Measurements from ENCODE around the gene PTPRJ. TPM values are rescaled to one million over a fixed set of nuclear protein-coding genes. Genes with fewer than 3 reads are reported as not detected.

Gene PTPRJ
- total and polyA plus RNA-seq, 2 experiments from 2014 or later = 8.9 to 12.4 TPM

DNA sequence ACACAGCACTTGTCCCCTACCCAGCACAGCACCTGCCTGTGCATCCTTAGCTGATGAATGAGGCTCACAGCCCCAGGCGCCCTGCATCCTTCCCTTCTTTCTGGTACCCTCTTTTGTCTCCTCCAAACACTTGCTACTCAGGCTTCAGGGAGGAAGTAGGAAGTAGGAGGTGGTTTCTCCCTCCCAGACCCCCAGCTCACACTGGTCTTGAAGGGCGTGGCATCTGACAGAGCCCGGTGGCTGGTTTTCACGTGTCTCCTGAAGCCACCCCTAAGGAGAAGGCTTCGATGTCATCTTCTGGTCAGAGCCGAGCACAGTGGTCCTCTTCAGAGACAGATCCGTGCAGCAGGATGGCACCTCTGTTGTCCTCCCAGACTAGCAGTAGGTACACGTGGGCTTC lies 109.8 kb downstream of the PTPRJ start:
- H3K4me3 ChIP-seq = no peak overlapping the region
- DNase-seq (ENCODE audit: low read depth in 1 of 2, low spot score in 1 of 2) = no peak

GRCh38 chr11:48091426-48092102 lies 111.2 kb downstream of the PTPRJ start:
- Histone ChIP-seq H3K4me3 (no peak overlapping the region), H3K9me3 (ENCODE audit: low read depth) (no peaks in the 10 kb centered on the region), H3K36me3 (no peaks in the 10 kb centered on the region), H3K4me1 (ENCODE audit: low read depth) (peaks cover 19% of the 10 kb centered on the region), H3K27me3 (no peaks in the 10 kb centered on the region), H3K27ac (no peak overlapping the region)
- TF ChIP-seq CTCF (IDR thresholded peaks at IDR 0.05; ENCODE audit: low read depth, low read length) = no peak
- DNase-seq (ENCODE audit: low read depth in 1 of 2, low spot score in 1 of 2) = no peak

More for the DNA sequence above, 109.8 kb downstream of the PTPRJ start:
- Histone ChIP-seq H3K27me3 (no peaks in the 10 kb centered on the region), H3K27ac (no peak overlapping the region), H3K4me1 (ENCODE audit: low read depth) (peaks cover 13% of the 10 kb centered on the region), H3K36me3 (no peaks in the 10 kb centered on the region), H3K9me3 (ENCODE audit: low read depth) (no peaks in the 10 kb centered on the region)
- no peak for TF ChIP-seq CTCF (IDR thresholded peaks at IDR 0.05; ENCODE audit: low read depth, low read length)

GRCh38 chr11:48093323-48093722 lies 113.0 kb downstream of the PTPRJ start:
- DNase-seq (ENCODE audit: low read depth in 1 of 2, low spot score in 1 of 2) = no peak
- Histone ChIP-seq H3K9me3 (ENCODE audit: low read depth) (no peaks in the 10 kb centered on the region), H3K27ac (no peak overlapping the region), H3K4me3 (no peak overlapping the region), H3K27me3 (no peaks in the 10 kb centered on the region), H3K4me1 (ENCODE audit: low read depth) (peaks cover 26% of the 10 kb centered on the region), H3K36me3 (no peaks in the 10 kb centered on the region)
- no peak for TF ChIP-seq CTCF (IDR thresholded peaks at IDR 0.05; ENCODE audit: low read depth, low read length)

DNA sequence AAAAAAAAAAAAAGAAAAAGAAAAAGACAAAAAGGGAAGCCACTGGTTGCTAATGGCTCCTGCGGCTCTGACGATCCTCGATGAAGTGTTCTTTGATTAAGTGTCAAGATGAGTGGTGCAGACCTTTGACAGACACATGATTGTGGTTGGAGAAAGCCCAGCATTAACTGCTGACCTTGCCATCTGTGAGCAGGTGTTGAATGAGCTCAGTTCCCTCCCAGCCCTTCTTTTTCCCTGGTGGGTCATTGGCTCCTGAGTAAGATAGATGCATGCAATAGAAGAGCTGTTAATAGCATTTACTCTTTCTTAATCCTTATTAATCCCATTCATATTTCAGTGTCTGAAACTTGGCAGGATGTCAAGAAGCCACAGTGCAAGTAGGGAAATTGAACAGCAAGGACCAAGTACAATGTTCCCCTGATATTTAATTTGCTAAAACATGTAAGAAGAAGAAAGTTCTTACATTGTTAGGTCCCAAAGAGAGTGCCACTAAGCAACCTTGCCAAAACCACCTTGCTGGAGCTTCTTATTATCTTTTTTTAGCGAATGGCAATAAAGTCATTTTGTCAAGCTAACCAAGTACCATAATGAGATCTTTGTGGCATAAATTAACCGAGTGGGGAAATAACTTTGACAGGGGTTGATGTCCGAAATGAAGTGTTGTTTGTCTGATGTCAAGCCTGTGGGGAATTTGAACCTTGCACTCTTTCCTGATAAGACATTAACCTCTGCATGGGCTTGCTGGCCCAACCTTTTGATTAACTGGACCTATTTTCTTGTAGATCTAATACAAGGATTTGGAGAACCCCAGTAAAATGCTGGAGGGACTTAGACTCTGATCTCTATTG lies 113.7 kb downstream of the PTPRJ start:
- peak; percentile 35 to 66 for DNase-seq (ENCODE audit: low read depth in 1 of 2, low spot score in 1 of 2)
- no peak for TF ChIP-seq CTCF (IDR thresholded peaks at IDR 0.05; ENCODE audit: low read depth, low read length)
- peaks cover 26% of the 10 kb centered on the region for H3K4me1 ChIP-seq (ENCODE audit: low read depth)
- no peak overlapping the region for H3K4me3 ChIP-seq
- H3K27me3 ChIP-seq = no peaks in the 10 kb centered on the region
- no peak overlapping the region for H3K27ac ChIP-seq
- H3K36me3 ChIP-seq = no peaks in the 10 kb centered on the region
- H3K9me3 ChIP-seq (ENCODE audit: low read depth) = no peaks in the 10 kb centered on the region

DNA sequence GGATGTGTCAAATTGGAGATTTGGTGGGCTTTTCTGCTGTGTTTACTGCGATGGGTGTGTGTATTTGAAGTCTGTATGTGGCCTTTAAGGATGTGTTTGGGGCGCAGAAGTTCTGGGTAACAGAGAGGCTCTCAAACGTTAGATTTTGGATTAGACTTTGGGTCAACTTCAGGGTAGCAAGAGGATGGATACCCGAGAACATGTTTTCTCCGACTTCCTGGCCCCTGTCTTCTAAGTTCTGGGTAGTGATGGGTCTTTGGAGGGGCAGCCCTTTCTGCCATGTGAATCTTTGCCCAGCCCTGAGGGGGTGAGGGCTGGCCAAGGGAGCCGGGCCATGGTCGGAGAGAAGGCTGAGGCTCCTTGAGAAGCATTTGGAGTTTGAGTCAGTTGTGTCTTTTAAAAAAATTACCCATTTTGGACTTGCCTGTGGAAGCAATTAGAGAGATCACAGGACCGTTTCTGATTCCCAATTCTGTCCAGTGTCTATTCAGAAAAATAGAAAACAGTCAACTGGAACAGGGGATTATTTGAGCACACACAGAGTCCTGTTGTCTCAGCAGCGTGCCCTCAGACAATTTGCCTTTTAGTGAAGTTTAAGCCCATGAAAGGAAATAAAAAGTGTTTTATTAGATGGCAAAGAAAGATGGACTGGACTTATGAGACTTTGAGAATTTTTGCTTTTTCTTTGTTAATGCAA lies 114.4 kb downstream of the PTPRJ start:
- no peaks in the 10 kb centered on the region for H3K27me3 ChIP-seq
- no peak overlapping the region for H3K27ac ChIP-seq
- no peaks in the 10 kb centered on the region for H3K9me3 ChIP-seq (ENCODE audit: low read depth)
- no peak overlapping the region for H3K4me3 ChIP-seq
- H3K36me3 ChIP-seq = no peaks in the 10 kb centered on the region
- TF ChIP-seq CTCF (IDR thresholded peaks at IDR 0.05; ENCODE audit: low read depth, low read length) = no peak
- H3K4me1 ChIP-seq (ENCODE audit: low read depth) = peaks cover 26% of the 10 kb centered on the region
- no peak for DNase-seq (ENCODE audit: low read depth in 1 of 2, low spot score in 1 of 2)

All from cardiac muscle cell (in vitro differentiated cells and primary cell).